ENCODE measurements around the gene YARS1.

GRCh38 chr1:32817815-32818786 lies 943 bp upstream of the YARS1 start:
- TF ChIP-seq, protein P1, sequence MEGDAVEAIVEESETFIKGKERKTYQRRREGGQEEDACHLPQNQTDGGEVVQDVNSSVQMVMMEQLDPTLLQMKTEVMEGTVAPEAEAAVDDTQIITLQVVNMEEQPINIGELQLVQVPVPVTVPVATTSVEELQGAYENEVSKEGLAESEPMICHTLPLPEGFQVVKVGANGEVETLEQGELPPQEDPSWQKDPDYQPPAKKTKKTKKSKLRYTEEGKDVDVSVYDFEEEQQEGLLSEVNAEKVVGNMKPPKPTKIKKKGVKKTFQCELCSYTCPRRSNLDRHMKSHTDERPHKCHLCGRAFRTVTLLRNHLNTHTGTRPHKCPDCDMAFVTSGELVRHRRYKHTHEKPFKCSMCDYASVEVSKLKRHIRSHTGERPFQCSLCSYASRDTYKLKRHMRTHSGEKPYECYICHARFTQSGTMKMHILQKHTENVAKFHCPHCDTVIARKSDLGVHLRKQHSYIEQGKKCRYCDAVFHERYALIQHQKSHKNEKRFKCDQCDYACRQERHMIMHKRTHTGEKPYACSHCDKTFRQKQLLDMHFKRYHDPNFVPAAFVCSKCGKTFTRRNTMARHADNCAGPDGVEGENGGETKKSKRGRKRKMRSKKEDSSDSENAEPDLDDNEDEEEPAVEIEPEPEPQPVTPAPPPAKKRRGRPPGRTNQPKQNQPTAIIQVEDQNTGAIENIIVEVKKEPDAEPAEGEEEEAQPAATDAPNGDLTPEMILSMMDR (conservative IDR thresholded peaks at IDR 0.05; ENCODE audit: low read depth, low read length): no peak
- TF ChIP-seq, protein P2, sequence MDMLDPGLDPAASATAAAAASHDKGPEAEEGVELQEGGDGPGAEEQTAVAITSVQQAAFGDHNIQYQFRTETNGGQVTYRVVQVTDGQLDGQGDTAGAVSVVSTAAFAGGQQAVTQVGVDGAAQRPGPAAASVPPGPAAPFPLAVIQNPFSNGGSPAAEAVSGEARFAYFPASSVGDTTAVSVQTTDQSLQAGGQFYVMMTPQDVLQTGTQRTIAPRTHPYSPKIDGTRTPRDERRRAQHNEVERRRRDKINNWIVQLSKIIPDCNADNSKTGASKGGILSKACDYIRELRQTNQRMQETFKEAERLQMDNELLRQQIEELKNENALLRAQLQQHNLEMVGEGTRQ (IDR thresholded peaks at IDR 0.05; ENCODE audit: low read depth, low read length): no peak
